ENCODE measurements around the gene RBFOX1.

DNA sequence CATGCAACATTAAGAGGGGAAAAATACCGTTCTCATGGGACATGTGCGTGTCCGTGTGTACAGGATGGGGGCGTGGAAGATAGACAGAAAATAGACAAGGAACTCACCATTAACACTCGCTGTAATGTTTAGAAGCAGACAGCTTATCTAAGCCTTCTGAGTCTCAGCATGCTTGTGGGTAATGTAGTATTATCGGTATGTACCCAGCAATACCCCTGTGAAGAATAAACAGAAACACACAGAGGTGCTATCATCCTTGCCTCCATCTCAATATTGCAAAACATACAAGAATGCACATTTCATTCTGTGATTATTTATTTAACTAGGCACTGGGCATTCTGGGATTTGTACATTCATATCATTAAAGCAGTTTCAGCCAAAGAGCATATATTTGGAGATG lies 42.0 kb upstream of the RBFOX1 start:
- TF ChIP-seq POLR2A (IDR thresholded peaks at IDR 0.05; ENCODE audit: low read depth, low read length) (no peak), RAD21 (IDR thresholded peaks at IDR 0.05; ENCODE audit: insufficient read depth, low read depth, low read length) (no peak), SP1 (IDR thresholded peaks at IDR 0.05; ENCODE audit: low read depth, low read length) (no peak), RFX5 (IDR thresholded peaks at IDR 0.05; ENCODE audit: low read depth, low read length) (no peak), MTA2 (IDR thresholded peaks at IDR 0.05; ENCODE audit: low read depth) (no peak), POLR2AphosphoS5 (IDR thresholded peaks at IDR 0.05; ENCODE audit: low read length) (no peak), SUZ12 (IDR thresholded peaks at IDR 0.05; ENCODE audit: unreplicated experiment) (no peak)
- TF ChIP-seq, protein P1, sequence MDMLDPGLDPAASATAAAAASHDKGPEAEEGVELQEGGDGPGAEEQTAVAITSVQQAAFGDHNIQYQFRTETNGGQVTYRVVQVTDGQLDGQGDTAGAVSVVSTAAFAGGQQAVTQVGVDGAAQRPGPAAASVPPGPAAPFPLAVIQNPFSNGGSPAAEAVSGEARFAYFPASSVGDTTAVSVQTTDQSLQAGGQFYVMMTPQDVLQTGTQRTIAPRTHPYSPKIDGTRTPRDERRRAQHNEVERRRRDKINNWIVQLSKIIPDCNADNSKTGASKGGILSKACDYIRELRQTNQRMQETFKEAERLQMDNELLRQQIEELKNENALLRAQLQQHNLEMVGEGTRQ (IDR thresholded peaks at IDR 0.05; ENCODE audit: borderline replicate concordance, low read depth, low read length), result no peak

Data from GM12878 (cell line).